Left ventricle myocardium inferior (tissue), 1 donor: Measurements from ENCODE around the gene FAF1. TPM values are rescaled to one million over a fixed set of nuclear protein-coding genes. Genes with fewer than 3 reads are reported as not detected.

Experiments
- DNase-seq: peaks from one replicate; pipeline ENCODE4 v3.0.0-alpha.2; 2020
- H3K27ac ChIP-seq: fragments of 200-600 bp; replicated peaks from 2 replicates; pipeline ENCODE4 v1.8.0; 2021
- H3K27me3 ChIP-seq: fragments of 200-600 bp; 2 replicates; pipeline ENCODE4 v1.8.0; 2021; ENCODE audit warnings: low read depth
- H3K36me3 ChIP-seq: fragments of 200-600 bp; 2 replicates; pipeline ENCODE4 v1.8.0; 2021
- H3K4me1 ChIP-seq: fragments of 200-600 bp; 2 replicates; pipeline ENCODE4 v1.8.0; 2021
- H3K4me3 ChIP-seq: fragments of 200-600 bp; 2 replicates; pipeline ENCODE4 v1.8.0; 2021; ENCODE audit warnings: mild to moderate bottlenecking, moderate library complexity
- H3K9me3 ChIP-seq: fragments of 200-600 bp; replicated peaks from 2 replicates; pipeline ENCODE4 v1.8.0; 2021
- intact Hi-C: fragments of 100-400 bp; cut with micrococcal nuclease; formaldehyde crosslinking; loops from one replicate; pipeline ENCODE4 v1.11.0; 2022
- total RNA-seq: library from RNA; stranded (reverse); fragmentation: NEBNext Ultra II Directional; extraction: Animal tissue kit (Norgen Biotek cat#: 25700); gene quantifications from one replicate; pipeline ENCODE4 v1.2.1, GENCODE V29; 2021
- TF ChIP-seq, protein P1 (sequence below): fragments of 200-600 bp; IDR thresholded peaks from 2 replicates; pipeline ENCODE4 v1.8.0; 2021; ENCODE audit warnings: antibody characterized with exemption, mild to moderate bottlenecking, borderline replicate concordance
- donor health status: DM: no; HTN: yes; CAD: no; lungs with severe emphysema.

The FAF1 gene
- total RNA-seq, 1 donor from 2014 or later, result 80.0 TPM

DNA sequence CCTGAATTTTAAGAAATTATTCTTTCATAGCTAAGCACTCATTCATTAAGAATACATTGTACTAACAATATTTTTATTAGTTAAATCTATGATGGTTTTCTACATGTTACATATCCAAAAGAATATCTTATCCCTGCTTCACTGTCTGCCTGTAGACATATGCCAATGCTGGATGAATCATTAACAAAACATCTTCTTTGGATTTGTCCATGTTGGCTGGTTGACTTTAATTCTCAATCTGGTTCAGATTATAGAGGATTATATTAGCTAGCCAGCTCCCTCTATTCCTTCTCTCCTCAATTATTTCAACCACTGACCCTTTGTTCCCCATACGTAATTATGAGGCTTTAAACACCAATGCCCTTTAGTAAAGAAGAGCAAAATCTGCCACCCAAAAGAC, 398.0 kb downstream of the FAF1 start:
- intact Hi-C loops, result no loop called here
- Histone ChIP-seq H3K4me3 (no peak overlapping the region), H3K27ac (no peak overlapping the region), H3K4me1 (peaks cover 7% of the 10 kb centered on the region), H3K27me3 (no peaks in the 10 kb centered on the region), H3K9me3 (no peaks in the 10 kb centered on the region), H3K36me3 (peaks cover 52% of the 10 kb centered on the region)
- TF ChIP-seq, protein P1, sequence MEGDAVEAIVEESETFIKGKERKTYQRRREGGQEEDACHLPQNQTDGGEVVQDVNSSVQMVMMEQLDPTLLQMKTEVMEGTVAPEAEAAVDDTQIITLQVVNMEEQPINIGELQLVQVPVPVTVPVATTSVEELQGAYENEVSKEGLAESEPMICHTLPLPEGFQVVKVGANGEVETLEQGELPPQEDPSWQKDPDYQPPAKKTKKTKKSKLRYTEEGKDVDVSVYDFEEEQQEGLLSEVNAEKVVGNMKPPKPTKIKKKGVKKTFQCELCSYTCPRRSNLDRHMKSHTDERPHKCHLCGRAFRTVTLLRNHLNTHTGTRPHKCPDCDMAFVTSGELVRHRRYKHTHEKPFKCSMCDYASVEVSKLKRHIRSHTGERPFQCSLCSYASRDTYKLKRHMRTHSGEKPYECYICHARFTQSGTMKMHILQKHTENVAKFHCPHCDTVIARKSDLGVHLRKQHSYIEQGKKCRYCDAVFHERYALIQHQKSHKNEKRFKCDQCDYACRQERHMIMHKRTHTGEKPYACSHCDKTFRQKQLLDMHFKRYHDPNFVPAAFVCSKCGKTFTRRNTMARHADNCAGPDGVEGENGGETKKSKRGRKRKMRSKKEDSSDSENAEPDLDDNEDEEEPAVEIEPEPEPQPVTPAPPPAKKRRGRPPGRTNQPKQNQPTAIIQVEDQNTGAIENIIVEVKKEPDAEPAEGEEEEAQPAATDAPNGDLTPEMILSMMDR, result no peak
- no peak for DNase-seq

DNA sequence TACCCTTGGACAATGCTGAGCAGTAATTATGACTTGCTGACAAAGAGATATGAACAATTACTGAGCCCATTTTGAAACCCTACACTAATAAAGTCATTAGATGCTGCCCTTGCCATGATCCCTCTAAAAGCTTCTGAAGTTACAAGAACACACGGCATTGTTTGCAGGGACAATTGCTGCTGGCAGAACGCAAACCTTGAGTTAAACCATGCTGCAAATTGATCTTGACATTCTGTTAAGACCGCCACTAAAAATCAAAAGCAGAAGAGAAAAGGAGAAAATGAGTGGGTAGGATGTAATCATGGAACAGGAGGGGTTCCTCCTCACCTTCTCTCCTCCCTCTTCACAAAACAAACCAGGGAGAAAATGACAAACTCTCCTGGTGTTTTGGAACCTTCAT, 400.6 kb downstream of the FAF1 start:
- intact Hi-C loops, result no loop called here
- TF ChIP-seq, protein P1, result no peak

DNA sequence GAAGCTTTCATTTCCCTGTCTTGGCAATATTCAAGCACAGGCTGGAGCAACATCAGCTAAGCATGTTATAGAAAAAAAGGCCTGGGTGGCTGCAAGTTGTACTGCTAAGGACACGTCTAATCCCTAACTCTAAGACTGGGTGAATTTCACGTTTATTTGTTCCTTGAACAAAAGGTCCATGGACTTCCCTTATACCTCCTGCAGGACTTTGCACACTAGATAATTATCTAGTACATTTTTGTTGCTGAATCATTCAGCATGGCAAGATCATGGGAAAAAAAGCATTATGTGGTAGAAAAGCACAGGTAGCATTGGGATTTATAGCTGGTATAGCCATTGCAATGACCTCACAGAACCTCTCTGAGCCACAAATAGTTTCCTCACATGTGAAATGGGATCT, 406.1 kb downstream of the FAF1 start:
- TF ChIP-seq, protein P1, result no peak
- Histone ChIP-seq H3K36me3 (no peaks in the 10 kb centered on the region), H3K27ac (no peak overlapping the region), H3K4me3 (no peak overlapping the region), H3K9me3 (no peaks in the 10 kb centered on the region), H3K4me1 (no peaks in the 10 kb centered on the region), H3K27me3 (no peaks in the 10 kb centered on the region)
- no peak for DNase-seq
- intact Hi-C loops, result no loop called here

More for the DNA sequence above, 400.6 kb downstream of the FAF1 start:
- Histone ChIP-seq H3K9me3 (no peaks in the 10 kb centered on the region), H3K27ac (no peak overlapping the region), H3K4me3 (no peak overlapping the region), H3K4me1 (peaks cover 7% of the 10 kb centered on the region), H3K27me3 (no peaks in the 10 kb centered on the region), H3K36me3 (peaks cover 28% of the 10 kb centered on the region)
- no peak for DNase-seq

DNA sequence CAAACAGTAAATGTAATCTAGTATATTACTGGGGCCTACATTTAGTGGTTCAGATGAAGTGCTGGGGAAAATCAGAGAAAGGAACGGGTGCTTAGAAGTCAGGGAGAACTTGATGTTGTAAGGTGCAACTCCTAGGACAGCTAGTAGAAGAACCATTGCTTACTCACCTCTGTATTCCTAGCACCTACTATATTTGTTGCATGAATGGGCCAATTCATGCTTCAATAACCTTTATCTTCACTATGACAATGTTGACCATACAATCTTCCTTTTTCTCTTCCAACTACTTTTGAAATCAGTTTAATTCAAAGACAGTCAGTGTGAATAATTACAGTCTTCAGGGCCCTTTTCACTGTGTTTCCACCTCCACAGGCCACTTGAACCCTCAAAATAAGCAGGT, 411.8 kb downstream of the FAF1 start:
- Histone ChIP-seq H3K9me3 (no peaks in the 10 kb centered on the region), H3K4me1 (no peaks in the 10 kb centered on the region), H3K27me3 (no peaks in the 10 kb centered on the region), H3K4me3 (no peak overlapping the region), H3K36me3 (no peaks in the 10 kb centered on the region), H3K27ac (no peak overlapping the region)
- intact Hi-C loops, result no loop called here
- TF ChIP-seq, protein P1, result no peak
- DNase-seq, result no peak

DNA sequence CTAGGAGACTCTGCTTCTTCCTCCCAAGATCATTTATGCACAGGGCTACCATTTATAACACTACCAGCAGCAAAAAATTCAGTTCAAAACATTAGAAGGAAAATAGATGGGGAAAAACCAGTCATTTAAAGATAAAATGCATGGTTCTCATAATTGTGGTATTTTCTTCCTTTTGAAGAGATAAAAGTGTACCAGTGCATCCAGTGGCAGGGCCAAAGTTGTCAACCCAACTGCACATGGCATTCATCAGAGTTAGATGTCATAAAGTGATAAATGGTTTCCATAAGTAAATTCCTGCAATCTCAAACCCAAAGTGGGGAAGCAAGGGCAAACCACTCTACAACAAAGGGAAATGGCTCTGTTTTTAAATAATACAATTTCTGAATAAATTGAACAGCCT, 417.7 kb downstream of the FAF1 start:
- intact Hi-C loops, result no loop called here

More for the DNA sequence above, 417.7 kb downstream of the FAF1 start:
- H3K4me3 ChIP-seq, result no peak overlapping the region
- peaks cover 8% of the 10 kb centered on the region for H3K36me3 ChIP-seq
- DNase-seq, result no peak
- H3K9me3 ChIP-seq, result no peaks in the 10 kb centered on the region
- no peaks in the 10 kb centered on the region for H3K27me3 ChIP-seq
- H3K4me1 ChIP-seq, result no peaks in the 10 kb centered on the region
- TF ChIP-seq, protein P1, result no peak
- H3K27ac ChIP-seq, result no peak overlapping the region
